ENCODE measurements around the gene CNTN5. TPM values are rescaled to one million over a fixed set of nuclear protein-coding genes. Genes with fewer than 3 reads are reported as not detected.

Gene CNTN5
- total RNA-seq, 6 donors from 2014 or later = 0.13 to 1.0 (median 0.57) TPM; not detected in 2

GRCh38 chr11:100315946-100316345, 1295.2 kb downstream of the CNTN5 start:
- Histone ChIP-seq H3K27me3 (no peaks in the 10 kb centered on the region), H3K4me1 (no peaks in the 10 kb centered on the region), H3K36me3 (no peaks in the 10 kb centered on the region), H3K4me3 (no peak overlapping the region), H3K9me3 (no peaks in the 10 kb centered on the region), H3K27ac (no peak overlapping the region)
- ATAC-seq (ENCODE audit: low FRiP score in 2 of 2) (no peak), DNase-seq (no peak)
- WGBS, 2 donors = 77 to 90% methylated on average over 1 of the region's 1 CpG
- TF ChIP-seq POLR2A (IDR thresholded peaks at IDR 0.05) (no peak), POLR2AphosphoS5 (IDR thresholded peaks at IDR 0.05) (no peak), CTCF (IDR thresholded peaks at IDR 0.05) (no peak), EP300 (IDR thresholded peaks at IDR 0.05) (no peak)

- ATAC-seq (ENCODE audit: low FRiP score in 2 of 2) = no peak
- no peak overlapping the region for H3K4me3 ChIP-seq
- H3K36me3 ChIP-seq = no peaks in the 10 kb centered on the region
- H3K4me1 ChIP-seq = no peaks in the 10 kb centered on the region
- H3K9me3 ChIP-seq = no peaks in the 10 kb centered on the region
- no peak overlapping the region for H3K27ac ChIP-seq
- TF ChIP-seq POLR2A (IDR thresholded peaks at IDR 0.05) (no peak), EP300 (IDR thresholded peaks at IDR 0.05) (no peak), CTCF (IDR thresholded peaks at IDR 0.05) (no peak), POLR2AphosphoS5 (IDR thresholded peaks at IDR 0.05) (no peak)
- 51 to 54% methylated on average over 3 of the region's 3 CpGs for whole genome bisulfite sequencing, 2 donors
- no peak for DNase-seq
- H3K27me3 ChIP-seq = no peaks in the 10 kb centered on the region
Measured at GRCh38 chr11:100316952-100317351, 1296.2 kb downstream of the CNTN5 start.

GRCh38 chr11:100319691-100320090, 1298.9 kb downstream of the CNTN5 start:
- TF ChIP-seq POLR2AphosphoS5 (IDR thresholded peaks at IDR 0.05) (no peak), POLR2A (IDR thresholded peaks at IDR 0.05) (no peak), EP300 (IDR thresholded peaks at IDR 0.05) (no peak), CTCF (IDR thresholded peaks at IDR 0.05) (no peak)
- H3K27me3 ChIP-seq = no peaks in the 10 kb centered on the region
- H3K4me1 ChIP-seq = no peaks in the 10 kb centered on the region
- no peak for ATAC-seq (ENCODE audit: low FRiP score in 2 of 2)
- H3K9me3 ChIP-seq = no peaks in the 10 kb centered on the region
- no peak overlapping the region for H3K27ac ChIP-seq
- WGBS, 2 donors = 74 to 81% methylated on average over 3 of the region's 3 CpGs
- H3K36me3 ChIP-seq = no peaks in the 10 kb centered on the region
- DNase-seq = no peak
- no peak overlapping the region for H3K4me3 ChIP-seq

- Histone ChIP-seq H3K36me3 (no peaks in the 10 kb centered on the region), H3K27ac (no peak overlapping the region), H3K27me3 (no peaks in the 10 kb centered on the region), H3K4me1 (no peaks in the 10 kb centered on the region), H3K4me3 (no peak overlapping the region), H3K9me3 (no peaks in the 10 kb centered on the region)
- 83 to 90% methylated on average over 4 of the region's 4 CpGs for WGBS, 2 donors
- DNase-seq (no peak), ATAC-seq (ENCODE audit: low FRiP score in 2 of 2) (no peak)
- TF ChIP-seq CTCF (IDR thresholded peaks at IDR 0.05) = no peak
- no peak for TF ChIP-seq EP300 (IDR thresholded peaks at IDR 0.05)
- no peak for TF ChIP-seq POLR2AphosphoS5 (IDR thresholded peaks at IDR 0.05)
- TF ChIP-seq POLR2A (IDR thresholded peaks at IDR 0.05) = no peak
Measured at GRCh38 chr11:100328626-100329340, 1308.0 kb downstream of the CNTN5 start.

- Histone ChIP-seq H3K36me3 (no peaks in the 10 kb centered on the region), H3K27me3 (no peaks in the 10 kb centered on the region), H3K4me1 (no peaks in the 10 kb centered on the region), H3K9me3 (no peaks in the 10 kb centered on the region), H3K27ac (no peak overlapping the region), H3K4me3 (no peak overlapping the region)
- no peak for DNase-seq
- no peak for ATAC-seq (ENCODE audit: low FRiP score in 2 of 2)
- TF ChIP-seq POLR2AphosphoS5 (IDR thresholded peaks at IDR 0.05) (no peak), EP300 (IDR thresholded peaks at IDR 0.05) (no peak), POLR2A (IDR thresholded peaks at IDR 0.05) (no peak), CTCF (IDR thresholded peaks at IDR 0.05) (no peak)
Measured at GRCh38 chr11:100329352-100329751, 1308.6 kb downstream of the CNTN5 start.

All from upper lobe of left lung (tissue), 6 donors.